ENCODE data around the gene SACS. TPM values are rescaled to one million over a fixed set of nuclear protein-coding genes. Genes with fewer than 3 reads are reported as not detected.
"Not testable (repeated sequence)": the region's sequence is repeated elsewhere in the genome, so short reads cannot be mapped to it uniquely, and the experiment has no call there.

SACS gene
- total RNA-seq, 1 donor from 2014 or later: 143 TPM

GRCh38 chr13:23418776-23419683 lies 14.5 kb downstream of the SACS start:
- no peak for DNase-seq (ENCODE audit: low read depth)

GRCh38 chr13:23414682-23415081 lies 18.8 kb downstream of the SACS start:
- no peak for DNase-seq (ENCODE audit: low read depth)

GRCh38 chr13:23411706-23412105 lies 21.8 kb downstream of the SACS start:
- no peak for DNase-seq (ENCODE audit: low read depth)

GRCh38 chr13:23411220-23411619 lies 22.3 kb downstream of the SACS start:
- DNase-seq (ENCODE audit: low read depth): no peak

GRCh38 chr13:23408026-23408425 lies 25.5 kb downstream of the SACS start:
- no peak for DNase-seq (ENCODE audit: low read depth)

- not testable (repeated sequence) for DNase-seq (ENCODE audit: low read depth)
Measured at GRCh38 chr13:23401156-23401555, 32.3 kb downstream of the SACS start.

- DNase-seq (ENCODE audit: low read depth): no peak
Measured at GRCh38 chr13:23399347-23399746, 34.2 kb downstream of the SACS start.

GRCh38 chr13:23394821-23395220 lies 38.7 kb downstream of the SACS start:
- DNase-seq (ENCODE audit: low read depth): no peak

- no peak for DNase-seq (ENCODE audit: low read depth)
Measured at GRCh38 chr13:23392925-23393645, 40.4 kb downstream of the SACS start.

GRCh38 chr13:23392313-23392712 lies 41.2 kb downstream of the SACS start:
- DNase-seq (ENCODE audit: low read depth): no peak

GRCh38 chr13:23391752-23392151 lies 41.8 kb downstream of the SACS start:
- DNase-seq (ENCODE audit: low read depth): no peak

- DNase-seq (ENCODE audit: low read depth): no peak
Measured at GRCh38 chr13:23386533-23386932, 47.0 kb downstream of the SACS start.

GRCh38 chr13:23385931-23386330 lies 47.6 kb downstream of the SACS start:
- DNase-seq (ENCODE audit: low read depth): no peak

GRCh38 chr13:23384111-23384510 lies 49.4 kb downstream of the SACS start:
- no peak for DNase-seq (ENCODE audit: low read depth)

- DNase-seq (ENCODE audit: low read depth): peak; percentile 36
Measured at GRCh38 chr13:23383151-23383550, 50.4 kb downstream of the SACS start.

- no peak for DNase-seq (ENCODE audit: low read depth)
Measured at GRCh38 chr13:23381866-23382265, 51.6 kb downstream of the SACS start.

- DNase-seq (ENCODE audit: low read depth): no peak
Measured at GRCh38 chr13:23380534-23380933, 53.0 kb downstream of the SACS start.

- peak; percentile 89 for DNase-seq (ENCODE audit: low read depth)
Measured at GRCh38 chr13:23377983-23378632, 55.4 kb downstream of the SACS start.

GRCh38 chr13:23377579-23377978 lies 55.9 kb downstream of the SACS start:
- no peak for DNase-seq (ENCODE audit: low read depth)

- DNase-seq (ENCODE audit: low read depth): peak; percentile 93
Measured at GRCh38 chr13:23375001-23375971, 58.2 kb downstream of the SACS start.
